ENCODE measurements around the gene GNA12. TPM values are rescaled to one million over a fixed set of nuclear protein-coding genes. Genes with fewer than 3 reads are reported as not detected.

The GNA12 gene
- total RNA-seq, 3 donors from 2014 or later: 21.7 to 57.7 (median 25.7) TPM

GRCh38 chr7:2786607-2787116 lies 57.4 kb downstream of the GNA12 start:
- H3K9me3 ChIP-seq: no peaks in the 10 kb centered on the region
- no peaks in the 10 kb centered on the region for H3K4me1 ChIP-seq (ENCODE audit: low read depth)
- no peak overlapping the region for H3K4me3 ChIP-seq
- no peaks in the 10 kb centered on the region for H3K36me3 ChIP-seq (ENCODE audit: low read depth)
- intact Hi-C loops (cut with DNase I, micrococcal nuclease): no loop called here
- DNase-seq: no peak
- no peak for ATAC-seq
- TF ChIP-seq CTCF (IDR thresholded peaks at IDR 0.05): no peak

- intact Hi-C loops (cut with DNase I, micrococcal nuclease): no loop called here
- H3K36me3 ChIP-seq (ENCODE audit: low read depth): no peaks in the 10 kb centered on the region
- ATAC-seq (no peak), DNase-seq (no peak)
- TF ChIP-seq CTCF (IDR thresholded peaks at IDR 0.05): no peak
- no peak overlapping the region for H3K4me3 ChIP-seq
- no peaks in the 10 kb centered on the region for H3K4me1 ChIP-seq (ENCODE audit: low read depth)
- H3K9me3 ChIP-seq: no peaks in the 10 kb centered on the region
Observed at GRCh38 chr7:2785071-2785500, 59.0 kb downstream of the GNA12 start.

GRCh38 chr7:2782565-2782964 lies 61.5 kb downstream of the GNA12 start:
- intact Hi-C loops (cut with DNase I, micrococcal nuclease): no loop called here

GRCh38 chr7:2782121-2782520 lies 62.0 kb downstream of the GNA12 start:
- ATAC-seq (no peak), DNase-seq (no peak)
- Histone ChIP-seq H3K36me3 (ENCODE audit: low read depth) (no peaks in the 10 kb centered on the region), H3K4me1 (ENCODE audit: low read depth) (no peaks in the 10 kb centered on the region), H3K4me3 (no peak overlapping the region), H3K9me3 (no peaks in the 10 kb centered on the region)
- intact Hi-C loops (cut with DNase I, micrococcal nuclease): no loop called here
- no peak for TF ChIP-seq CTCF (IDR thresholded peaks at IDR 0.05)

More at GRCh38 chr7:2782565-2782964, 61.5 kb downstream of the GNA12 start:
- ATAC-seq (no peak), DNase-seq (no peak)
- Histone ChIP-seq H3K4me3 (no peak overlapping the region), H3K36me3 (ENCODE audit: low read depth) (no peaks in the 10 kb centered on the region), H3K9me3 (no peaks in the 10 kb centered on the region), H3K4me1 (ENCODE audit: low read depth) (no peaks in the 10 kb centered on the region)
- TF ChIP-seq CTCF (IDR thresholded peaks at IDR 0.05): no peak

GRCh38 chr7:2781636-2782035 lies 62.5 kb downstream of the GNA12 start:
- no peaks in the 10 kb centered on the region for H3K36me3 ChIP-seq (ENCODE audit: low read depth)
- no peak for ATAC-seq
- H3K9me3 ChIP-seq: no peaks in the 10 kb centered on the region
- intact Hi-C loops (cut with DNase I, micrococcal nuclease): no loop called here
- H3K4me1 ChIP-seq (ENCODE audit: low read depth): no peaks in the 10 kb centered on the region
- DNase-seq: no peak
- H3K4me3 ChIP-seq: no peak overlapping the region
- no peak for TF ChIP-seq CTCF (IDR thresholded peaks at IDR 0.05)

- intact Hi-C loops (cut with DNase I, micrococcal nuclease): no loop called here
- TF ChIP-seq CTCF (IDR thresholded peaks at IDR 0.05): no peak
- Histone ChIP-seq H3K9me3 (no peaks in the 10 kb centered on the region), H3K36me3 (ENCODE audit: low read depth) (no peaks in the 10 kb centered on the region), H3K4me3 (no peak overlapping the region), H3K4me1 (ENCODE audit: low read depth) (no peaks in the 10 kb centered on the region)
- DNase-seq (no peak), ATAC-seq (no peak)
Observed at GRCh38 chr7:2779051-2779450, 65.1 kb downstream of the GNA12 start.
